A549 treated with dexamethasone at 1 μM for 4 hours (cell line): ENCODE data around the gene RAC2. TPM values are rescaled to one million over a fixed set of nuclear protein-coding genes. Genes with fewer than 3 reads are reported as not detected.

ENCODE experiments used
- total RNA-seq: library from RNA; stranded (reverse); fragments of 200-300 nt; extraction: Qiagen RNA extraction; gene quantifications from 5 replicates; pipeline ENCODE4 v1.2.3, GENCODE V29; 2022

RAC2 gene
- 0.06 to 0.28 TPM (median 0.15 TPM) in 4 of 5 replicates, not detected in the other for total RNA-seq

DNA sequence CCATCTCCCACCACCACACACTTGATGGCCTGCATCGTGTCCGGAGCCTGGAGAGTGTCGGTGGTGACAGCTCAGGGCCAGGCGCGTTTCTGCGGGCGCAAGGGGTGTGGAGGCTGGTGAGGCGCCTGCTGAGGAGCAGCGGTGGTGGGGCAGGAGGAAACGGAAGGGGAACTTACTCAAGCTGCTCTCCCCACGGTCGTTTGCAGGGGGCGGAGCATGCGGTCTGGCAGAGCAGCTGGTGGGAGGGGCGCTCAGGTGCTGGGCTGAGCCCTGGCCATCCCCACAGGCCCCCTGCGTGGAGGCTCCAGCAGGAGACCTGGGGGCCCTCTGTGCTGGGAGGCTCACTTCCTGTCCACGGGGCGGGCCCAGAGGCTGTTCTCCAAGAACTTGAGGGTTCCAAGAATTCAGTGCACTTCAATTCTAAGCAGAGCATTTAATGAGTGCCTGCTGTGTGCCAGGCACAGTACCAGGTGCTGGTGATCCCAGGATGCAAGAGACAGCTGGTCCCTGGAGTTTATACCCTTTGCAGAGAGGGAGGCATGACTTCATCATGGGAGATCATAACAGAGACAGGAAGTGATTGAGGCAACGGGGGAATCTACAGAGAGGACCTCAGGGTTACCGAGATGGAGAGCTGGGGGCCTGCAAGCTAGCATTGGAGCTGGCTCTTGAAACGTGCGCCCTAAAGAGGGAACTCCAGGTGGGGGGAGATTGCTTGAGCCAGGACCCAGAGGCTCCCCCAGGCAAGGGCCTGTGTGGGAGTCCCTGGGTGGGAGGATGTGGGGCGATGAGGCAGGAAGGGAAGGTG is at the start of gene RAC2:
Gene RAC2 (minus strand): TSS at position 156 of the 808 bp plus-strand sequence. CDS start 121 bp downstream, at position 35.

DNA sequence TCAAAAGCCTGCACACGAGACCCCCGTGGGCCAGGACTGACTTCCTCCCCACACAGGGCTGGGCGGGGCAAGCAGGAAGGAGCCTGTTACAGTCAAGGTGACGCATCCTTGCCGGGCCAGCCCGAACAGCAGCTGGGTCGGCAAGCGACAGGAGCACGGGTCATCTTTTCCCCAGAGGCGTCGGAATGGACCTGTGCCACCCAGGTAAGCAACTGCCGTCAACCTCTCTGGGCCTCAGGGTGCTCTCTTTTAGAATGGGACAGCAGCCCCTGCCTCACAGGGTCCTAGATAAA is 38.3 kb upstream of the RAC2 start, which contains the start of gene CYTH4:
Gene CYTH4 (plus strand): TSS at position 124 of the 293 bp plus-strand sequence. CDS start 62 bp downstream, at position 186.

DNA sequence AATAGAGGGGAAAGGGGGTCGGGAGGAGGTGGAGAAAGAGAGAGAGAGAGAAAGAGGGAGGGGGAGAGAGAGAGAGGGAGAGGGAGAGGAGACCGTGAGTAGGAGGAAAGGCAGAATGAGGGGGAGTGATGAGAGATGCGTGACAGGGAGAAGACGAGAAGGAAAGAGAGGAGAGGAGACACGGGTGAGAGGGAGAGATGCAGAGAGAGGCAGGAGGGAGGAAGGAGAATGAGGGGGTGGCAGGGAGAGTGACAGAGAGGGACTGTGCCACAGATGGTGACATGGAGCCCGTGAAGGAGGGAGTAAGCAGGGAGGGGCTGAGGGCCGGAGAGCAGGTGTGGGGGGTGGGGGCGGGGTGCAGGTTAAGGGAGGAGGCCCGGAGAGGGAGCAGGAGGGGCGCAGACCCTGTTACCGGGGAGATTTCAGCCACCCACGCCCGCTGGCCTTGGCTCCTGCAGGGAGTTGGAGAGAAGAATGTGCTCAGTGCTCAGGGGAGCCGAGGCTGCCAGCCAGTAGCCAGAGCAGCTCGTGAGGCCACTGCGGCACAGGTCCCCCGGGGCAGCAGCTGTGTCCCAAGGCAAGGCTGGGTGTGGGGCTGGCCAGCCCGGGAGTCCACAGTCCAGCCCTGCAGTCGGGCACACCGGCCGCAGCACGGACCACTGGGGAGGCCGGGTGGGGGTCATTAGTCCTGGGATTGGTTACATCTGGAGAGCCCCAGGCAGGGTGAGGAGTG is 31.7 kb downstream of the RAC2 start, which contains the start of gene SSTR3:
Gene SSTR3 (minus strand): TSS at position 304 of the 733 bp plus-strand sequence. CDS start 4,674 bp downstream, outside the sequence.

DNA sequence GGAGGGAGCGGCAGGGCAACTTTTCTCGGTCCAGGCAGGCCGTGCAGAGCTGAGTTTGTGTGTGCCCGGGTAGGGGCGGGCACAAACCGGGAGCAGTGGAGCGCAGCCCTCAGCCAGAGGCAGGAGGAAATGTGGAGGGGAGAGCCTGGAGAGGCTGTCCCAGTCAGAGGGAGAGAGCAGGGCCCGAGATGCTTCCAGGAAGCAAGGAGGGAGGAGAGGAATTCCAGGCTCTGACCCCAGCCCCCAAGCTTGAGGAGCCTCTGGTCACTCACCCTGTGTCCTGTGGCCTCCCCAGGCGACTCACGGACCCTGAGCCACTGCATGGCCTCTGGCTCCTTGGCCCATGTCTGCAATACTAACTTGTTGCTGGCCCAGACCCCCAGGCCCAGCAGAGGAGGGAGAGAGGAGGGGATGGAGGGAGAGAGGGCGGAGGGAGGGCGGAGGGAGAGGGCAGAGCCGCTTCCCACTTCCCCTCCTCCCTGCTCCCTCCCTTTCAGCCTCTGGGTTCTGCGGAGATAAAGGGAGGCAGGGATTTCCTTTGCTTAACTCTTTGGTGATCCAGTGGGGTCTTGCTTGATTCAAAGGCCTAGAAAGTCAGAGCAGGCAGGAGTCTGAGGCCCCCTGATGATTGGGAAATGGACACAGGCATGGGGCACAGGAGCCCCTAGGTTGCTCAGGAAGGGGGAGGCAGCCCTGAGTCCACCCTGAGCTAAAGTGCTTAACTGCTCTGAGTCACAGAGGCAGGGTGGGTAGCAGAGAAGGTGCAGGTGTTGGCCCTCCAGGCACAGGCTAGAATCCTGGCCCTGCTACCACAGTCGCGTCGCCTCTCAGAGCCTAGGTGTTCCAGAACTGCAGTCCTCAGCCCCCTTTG is 55.9 kb downstream of the RAC2 start, which contains the start of gene C1QTNF6:
Gene C1QTNF6 (minus strand): TSS at position 357 of the 871 bp plus-strand sequence. CDS start 34 bp downstream, at position 323.

Other genes starting within 250 kb of the RAC2 start
- 43.7 to 52.8 TPM (median 48.8 TPM) in 5 replicates for gene TST, start 224.8 kb downstream of the RAC2 start, total RNA-seq
- 44.5 to 72.8 TPM (median 66.2 TPM) in 5 replicates for gene MPST, start 224.5 kb downstream of the RAC2 start, total RNA-seq
- 20.0 to 27.7 TPM (median 26.7 TPM) in 5 replicates for gene KCTD17, start 192.5 kb downstream of the RAC2 start, total RNA-seq
- gene TMPRSS6, start 134.6 kb downstream of the RAC2 start, total RNA-seq: 0.02 to 0.04 TPM in 2 of 5 replicates, not detected in the others
- gene IL2RB, start 94.4 kb downstream of the RAC2 start, total RNA-seq: 0.02 to 0.13 TPM (median 0.08 TPM) in 5 replicates
- gene C1QTNF6, start 56.0 kb downstream of the RAC2 start, total RNA-seq: 6.6 to 12.4 TPM (median 10.8 TPM) in 5 replicates
- 0.02 TPM in 1 of 5 replicates, not detected in the others for gene SSTR3, start 31.8 kb downstream of the RAC2 start, total RNA-seq
- 0.63 to 1.2 TPM (median 0.90 TPM) in 5 replicates for gene CYTH4, start 38.2 kb upstream of the RAC2 start, total RNA-seq
- 3.8 to 7.2 TPM (median 6.7 TPM) in 5 replicates for gene ELFN2, start 183.2 kb upstream of the RAC2 start, total RNA-seq
- gene MFNG, start 242.1 kb upstream of the RAC2 start, total RNA-seq: 0.79 to 1.7 TPM (median 1.2 TPM) in 5 replicates